IMR-90 (cell line): ENCODE measurements around the gene SLAMF8. TPM values are rescaled to one million over a fixed set of nuclear protein-coding genes. Genes with fewer than 3 reads are reported as not detected.

ENCODE experiments used
- ATAC-seq: fragments of 200-7000 bp; cut with Tn5 transposase; 2 replicates; pipeline ENCODE4 v1.9.1; 2020; ENCODE audit warnings: low read depth, mild to moderate bottlenecking, moderate library complexity
- BruUV-seq: library from RNA; stranded (reverse); fragments of 400-500 nt; replicated peaks from 2 replicates; lab custom pipeline; 2021; lab: Mats Ljungman, UMichigan
- CTCF ChIA-PET: fragments of 300-600 bp; formaldehyde crosslinking; extraction: SDS; loops from one replicate; lab custom pipeline; 2021; ENCODE audit warnings: antibody characterized with exemption; lab: Yijun Ruan, JAX
- POLR2A ChIA-PET: fragments of 300-600 bp; sonication (Branson Sonifier 250); formaldehyde crosslinking; loops from one replicate; lab custom pipeline; 2022; ENCODE audit warnings: antibody characterized with exemption; ENCODE audit not compliant: unreplicated experiment; lab: Charles Lee
- DNase-seq: peaks from one replicate; pipeline ENCODE4 v3.0.0; 2013
- H2AFZ ChIP-seq: replicated peaks from 2 replicates; pipeline ENCODE3; 2013; ENCODE audit warnings: low read length, mild to moderate bottlenecking; ENCODE audit not compliant: poor library complexity
- H2AK5ac ChIP-seq: 2 replicates; pipeline ENCODE4 v1.6.1; 2013; ENCODE audit warnings: low read depth, low read length, inconsistent platforms
- H2AK9ac ChIP-seq: replicated peaks from 2 replicates; pipeline ENCODE3; 2013; ENCODE audit warnings: mild to moderate bottlenecking, low read depth, low read length, moderate library complexity; ENCODE audit not compliant: poor library complexity
- H2BK120ac ChIP-seq: 2 replicates; pipeline ENCODE4 v1.6.1; 2013; ENCODE audit warnings: low read depth, low read length, inconsistent platforms
- H2BK15ac ChIP-seq: 3 replicates; pipeline ENCODE4 v1.6.1; 2013; ENCODE audit warnings: low read depth, low read length, inconsistent platforms
- H2BK20ac ChIP-seq: 2 replicates; pipeline ENCODE4 v1.6.1; 2013; ENCODE audit warnings: low read depth, mild to moderate bottlenecking, inconsistent platforms, low read length, moderate library complexity
- H2BK5ac ChIP-seq: 2 replicates; pipeline ENCODE4 v1.6.1; 2013; ENCODE audit warnings: mild to moderate bottlenecking, low read depth, low read length, inconsistent platforms; ENCODE audit not compliant: poor library complexity, severe bottlenecking
- H3K14ac ChIP-seq: replicated peaks from 2 replicates; pipeline ENCODE4 v1.6.1; 2013; ENCODE audit warnings: low read depth, low read length, inconsistent platforms
- H3K18ac ChIP-seq: 2 replicates; pipeline ENCODE4 v1.6.1; 2013; ENCODE audit warnings: low read depth, low read length, control low read depth
- H3K23ac ChIP-seq: 2 replicates; pipeline ENCODE4 v1.6.1; 2013; ENCODE audit warnings: low read depth, low read length, inconsistent platforms
- H3K27ac ChIP-seq: 2 replicates; pipeline ENCODE4 v1.5.1; 2013; ENCODE audit warnings: mild to moderate bottlenecking, control low read depth, low read length; ENCODE audit not compliant: insufficient read depth
- H3K27me3 ChIP-seq: 2 replicates; pipeline ENCODE4 v1.6.1; 2013; ENCODE audit warnings: low read length; ENCODE audit not compliant: control insufficient read depth, insufficient read depth
- H3K36me3 ChIP-seq: 2 replicates; pipeline ENCODE4 v1.6.1; 2013; ENCODE audit warnings: low read length, mixed read lengths; ENCODE audit not compliant: control insufficient read depth, insufficient read depth
- H3K4ac ChIP-seq: 2 replicates; pipeline ENCODE4 v1.6.1; 2013; ENCODE audit warnings: low read depth, low read length, inconsistent platforms
- H3K4me1 ChIP-seq: 2 replicates; pipeline ENCODE4 v1.6.1; 2013; ENCODE audit warnings: low read length, mixed read lengths; ENCODE audit not compliant: control insufficient read depth, insufficient read depth
- H3K4me2 ChIP-seq: 2 replicates; pipeline ENCODE4 v1.6.1; 2013; ENCODE audit warnings: low read depth, mild to moderate bottlenecking, control low read depth, low read length, moderate library complexity
- H3K4me3 ChIP-seq: 2 replicates; pipeline ENCODE4 v1.5.1; 2013; ENCODE audit warnings: low read depth, mild to moderate bottlenecking, control low read depth, low read length, moderate library complexity; ENCODE audit not compliant: insufficient read depth
- H3K56ac ChIP-seq: 2 replicates; pipeline ENCODE4 v1.6.1; 2013; ENCODE audit warnings: low read length, inconsistent platforms; ENCODE audit not compliant: insufficient read depth; ENCODE audit errors: extremely low read depth
- H3K79me1 ChIP-seq, 2 experiments: 2 replicates each; pipeline ENCODE4 v1.6.1; 2013; ENCODE audit warnings: low read length in 2 of 2, inconsistent platforms in 1 of 2, low read depth in 1 of 2
- H3K9ac ChIP-seq: 2 replicates; pipeline ENCODE4 v1.6.1; 2013; ENCODE audit warnings: low read depth, low read length, control low read depth
- H3K9me1 ChIP-seq: 2 replicates; pipeline ENCODE4 v1.6.1; 2013; ENCODE audit warnings: low read length, inconsistent platforms; ENCODE audit not compliant: insufficient read depth
- H3K9me3 ChIP-seq: 2 replicates; pipeline ENCODE4 v1.6.1; 2013; ENCODE audit warnings: low read length; ENCODE audit not compliant: control insufficient read depth, insufficient read depth
- H4K20me1 ChIP-seq: 2 replicates; pipeline ENCODE4 v1.6.1; 2013; ENCODE audit warnings: low read length, inconsistent platforms; ENCODE audit not compliant: insufficient read depth
- H4K5ac ChIP-seq: 2 replicates; pipeline ENCODE4 v1.6.1; 2013; ENCODE audit warnings: mild to moderate bottlenecking, low read depth, low read length, control low read depth
- H4K8ac ChIP-seq, 2 experiments: 2 replicates each; pipeline ENCODE4 v1.6.1; 2013; ENCODE audit warnings: low read depth in 2 of 2, low read length in 2 of 2, control low read depth in 1 of 2, inconsistent platforms in 1 of 2
- H4K91ac ChIP-seq: 2 replicates; pipeline ENCODE4 v1.6.1; 2013; ENCODE audit warnings: low read depth, low read length, inconsistent platforms; ENCODE audit not compliant: insufficient read depth
- CEBPB ChIP-seq: IDR thresholded peaks from 2 replicates; pipeline ENCODE4 v1.6.1; 2012; ENCODE audit warnings: low read depth, low read length, improper control_type of control experiment
- RCOR1 ChIP-seq: IDR thresholded peaks from 2 replicates; pipeline ENCODE4 v1.6.1; 2012; ENCODE audit warnings: mild to moderate bottlenecking, low read length, improper control_type of control experiment; ENCODE audit not compliant: insufficient replicate concordance
- WGBS, 2 experiments: methylation state at CpG; one replicate each; pipeline versions ENCODE4 v1.1.5 to v1.1.7; 2013; ENCODE audit warnings: missing lambda C conversion rate in 2 of 2; ENCODE audit not compliant: insufficient read length in 1 of 2; ENCODE audit errors: extremely low coverage in 2 of 2; 5-methylcytosine and 5-hydroxymethylcytosine counted together
- dilution Hi-C: fragments of 300-500 bp; cut with HindIII; formaldehyde crosslinking; loops from one replicate; pipeline ENCODE4 v1.14.3; 2018; ENCODE audit warnings: low sequenced_read_pairs; ENCODE audit not compliant: unreplicated experiment
- in situ Hi-C: fragments of 300-500 bp; cut with MboI; formaldehyde crosslinking; loops from 3 replicates; pipeline ENCODE4 v1.14.3; 2019; ENCODE audit warnings: low sequenced_read_pairs, inconsistent platforms, mixed read lengths
- intact Hi-C: fragments of 100-400 bp; cut with micrococcal nuclease; formaldehyde crosslinking; loops from 2 replicates; pipeline ENCODE4 v1.10.0; 2022
- polyA plus RNA-seq, 3 experiments: library from polyadenylated mRNA; depleted of rRNA; stranded (reverse); fragments of >200 nt; gene quantifications; 2 replicates each; pipeline ENCODE4 v1.2.3, GENCODE V29; 2012; ENCODE audit warnings: low replicate concordance in 1 of 3
- total RNA-seq: library from RNA; depleted of rRNA; stranded (reverse); fragments of >200 nt; gene quantifications from 2 replicates; pipeline ENCODE4 v1.2.3, GENCODE V29; 2012

SLAMF8 gene
- total and polyA plus RNA-seq, 2 of the 4 experiments (the other 2 are of a cell fraction) = 0.07 TPM; not detected in 1

DNA sequence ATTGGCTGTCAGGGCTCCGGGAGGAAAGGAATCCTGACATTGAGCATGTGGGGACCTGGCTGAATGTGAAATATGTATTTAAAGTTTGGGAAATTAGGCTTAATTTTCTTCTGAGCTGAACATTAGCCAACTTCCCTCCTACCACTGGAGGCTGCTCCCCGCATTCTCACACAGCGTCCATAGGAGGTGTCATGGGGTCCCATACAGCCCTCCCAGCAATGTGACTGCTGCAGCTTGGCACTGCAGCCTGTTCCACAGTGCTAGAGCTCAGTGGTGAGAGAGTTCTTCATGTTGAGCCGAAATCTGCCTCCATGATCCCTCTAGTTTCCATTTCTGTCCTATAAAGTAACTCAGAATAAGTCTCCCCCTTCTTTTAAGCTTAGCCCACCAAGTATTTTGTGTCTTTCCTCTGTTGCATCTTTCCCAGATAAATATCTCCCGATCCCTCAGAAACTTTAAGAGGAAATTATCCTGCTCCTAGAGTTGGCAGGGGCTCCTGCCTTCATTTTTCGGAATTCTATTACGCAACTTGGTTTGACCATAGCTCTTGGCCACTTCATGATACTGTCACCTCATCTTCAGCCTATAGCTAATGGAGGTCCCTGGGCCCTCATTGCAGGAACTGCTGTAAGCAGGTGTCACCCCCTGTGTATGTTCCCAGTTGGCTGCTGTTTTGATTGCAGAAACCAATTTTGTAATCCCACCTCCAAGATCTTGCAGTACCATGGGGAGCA lies 22.6 kb upstream of the SLAMF8 start:
- Histone ChIP-seq H2AK9ac (no peak overlapping the region), H3K14ac (no peak overlapping the region), H3K4ac (no peak overlapping the region), H2BK120ac (no peak overlapping the region), H3K36me3 (no peaks in the 10 kb centered on the region), H3K56ac (no peak overlapping the region), H3K9ac (no peak overlapping the region), H4K8ac (no peak overlapping the region), H3K4me3 (no peak overlapping the region), H2BK15ac (no peak overlapping the region), H3K27ac (no peak overlapping the region), H2BK5ac (no peak overlapping the region), H4K91ac (no peak overlapping the region), H3K79me1 (no peaks in the 10 kb centered on the region), H3K9me1 (no peaks in the 10 kb centered on the region; the same call in 1 of the 2 replicates), H2AK5ac (no peak overlapping the region), H2AFZ (no peak overlapping the region), H4K5ac (no peak overlapping the region), H3K23ac (no peak overlapping the region), H4K20me1 (no peaks in the 10 kb centered on the region), H3K9me3 (no peaks in the 10 kb centered on the region), H3K4me1 (no peaks in the 10 kb centered on the region), H3K27me3 (peaks cover 23% of the 10 kb centered on the region), H3K18ac (no peak overlapping the region), H2BK20ac (no peak overlapping the region), H3K4me2 (no peak overlapping the region)
- DNase-seq (no peak), ATAC-seq (no peak)
- in situ Hi-C loops = no loop called here
- CTCF ChIA-PET = interaction anchor here (0.9 to 1.5 kb wide), 4 partner anchors 14 to 87 kb away, joined by 3 to 6 read pairs (median 4); no protein-coding TSS in a partner anchor
- intact Hi-C loops = no loop called here
- TF ChIP-seq CEBPB (peak; percentile 77), RCOR1 (no peak)
- 53% methylated on average over 3 of the region's 7 CpGs; no CpG with 5 or more reads in 1 of the 2 experiments for WGBS, 2 experiments
- BruUV-seq = no TSS peak
- dilution Hi-C loops = no loop called here
- POLR2A ChIA-PET = no interaction called here
